AG10803 (cell line): ENCODE data around the gene TSPEAR.

ENCODE experiments used
- DNase-seq: peaks from one replicate; pipeline ENCODE4 v3.0.0; 2010; ENCODE audit warnings: low read depth
- H3K4me3 ChIP-seq: 2 replicates; pipeline ENCODE4 v1.5.1; 2011; ENCODE audit warnings: mild to moderate bottlenecking, low read length, control low read depth
- CTCF ChIP-seq: conservative IDR thresholded peaks from 2 replicates; pipeline ENCODE4 v1.5.1; 2011; ENCODE audit warnings: mild to moderate bottlenecking, low read length, control low read depth, inconsistent platforms

TSPEAR gene

GRCh38 chr21:44535963-44536362, 175.4 kb downstream of the TSPEAR start:
- no peak for TF ChIP-seq CTCF
- no peak for DNase-seq
- no peak overlapping the region for H3K4me3 ChIP-seq

GRCh38 chr21:44534688-44535087, 176.7 kb downstream of the TSPEAR start:
- no peak overlapping the region for H3K4me3 ChIP-seq
- TF ChIP-seq CTCF: no peak
- DNase-seq: no peak

DNA sequence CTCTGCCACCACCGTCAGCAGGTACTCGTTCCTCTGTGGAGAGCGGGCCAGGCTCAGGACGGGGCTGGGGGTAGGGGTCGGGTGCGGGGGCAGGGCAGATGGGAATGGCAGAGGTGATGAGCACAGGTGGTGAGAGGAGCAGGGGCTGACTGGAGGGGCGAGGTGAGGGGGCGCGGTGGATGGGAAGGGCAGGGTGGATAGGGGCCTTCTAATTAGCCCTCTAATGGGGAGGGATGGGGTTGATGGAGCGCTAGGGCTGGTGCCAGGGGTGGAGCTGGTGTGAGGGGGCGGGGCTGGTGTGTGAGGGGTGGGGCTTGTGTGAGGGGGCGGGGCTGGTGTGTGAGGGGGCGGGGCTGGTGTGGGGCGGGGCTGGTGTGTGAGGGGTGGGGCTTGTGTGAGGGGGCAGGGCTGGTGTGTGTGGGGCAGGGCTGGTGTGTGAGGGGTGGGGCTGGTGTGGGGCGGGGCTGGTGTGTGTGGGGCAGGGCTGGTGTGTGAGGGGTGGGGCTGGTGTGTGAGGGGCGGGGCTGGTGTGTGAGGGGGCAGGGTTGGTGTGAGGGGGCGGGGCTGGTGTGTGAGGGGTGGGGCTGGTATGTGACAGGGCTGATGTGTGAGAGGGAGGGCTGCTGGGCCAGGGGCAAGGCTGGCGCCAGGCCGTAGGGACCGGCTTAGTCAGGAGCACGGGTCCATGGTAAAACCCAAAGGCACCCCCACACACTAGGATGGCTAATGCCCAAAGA, 177.3 kb downstream of the TSPEAR start:
- no peak for TF ChIP-seq CTCF
- no peak for DNase-seq
- no peak overlapping the region for H3K4me3 ChIP-seq

DNA sequence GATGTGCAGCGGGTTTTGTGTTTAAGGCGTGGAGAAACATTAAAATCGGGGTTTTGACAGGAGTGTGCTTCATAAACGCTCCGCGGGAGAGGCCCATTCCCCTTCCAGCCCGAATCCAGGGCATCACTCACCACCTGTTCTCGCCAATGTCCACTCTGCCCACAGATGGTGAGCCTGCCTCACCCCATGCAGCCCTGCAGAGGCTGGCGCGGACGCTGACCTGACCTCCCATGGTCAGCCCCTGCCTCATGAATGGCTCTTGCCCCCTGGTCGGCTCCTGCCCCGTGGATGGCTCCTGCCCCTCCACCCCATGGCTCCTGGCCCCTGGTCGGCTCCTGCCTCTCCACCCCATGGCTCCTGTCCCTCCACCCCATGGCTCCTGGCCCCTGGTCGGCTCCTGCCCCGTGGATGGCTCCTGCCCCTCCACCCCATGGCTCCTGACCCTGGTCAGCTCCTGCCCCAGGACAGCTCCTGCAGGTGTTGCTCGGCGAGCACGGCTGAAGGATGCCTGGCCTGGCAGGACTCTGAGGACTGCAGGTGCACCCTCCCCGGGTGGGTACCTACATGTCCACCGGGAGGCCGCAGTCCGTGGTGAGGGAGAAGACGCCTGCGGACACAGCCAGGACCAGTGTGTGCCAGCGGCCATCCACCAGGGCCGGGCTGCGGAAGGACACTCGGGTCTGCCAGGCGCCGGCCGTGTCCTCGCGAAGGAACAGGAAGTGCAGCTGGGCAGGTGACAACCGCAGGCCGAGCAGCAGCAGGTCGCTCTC, 178.1 kb downstream of the TSPEAR start:
- no peak overlapping the region for H3K4me3 ChIP-seq
- TF ChIP-seq CTCF: no peak
- no peak for DNase-seq

- TF ChIP-seq CTCF: no peak
- no peak for DNase-seq
- no peak overlapping the region for H3K4me3 ChIP-seq
Observed at GRCh38 chr21:44532712-44533111, 178.7 kb downstream of the TSPEAR start.

GRCh38 chr21:44531606-44532564, 179.5 kb downstream of the TSPEAR start:
- DNase-seq: no peak
- no peak for TF ChIP-seq CTCF
- H3K4me3 ChIP-seq: no peak overlapping the region
